ENCODE data around the gene ERMARD. TPM values are rescaled to one million over a fixed set of nuclear protein-coding genes. Genes with fewer than 3 reads are reported as not detected.

Gene ERMARD
- total and polyA plus RNA-seq, 2 experiments from 2014 or later = 15.6 to 22.0 TPM

- Histone ChIP-seq H4K20me1 (ENCODE audit: insufficient read depth) (no peaks in the 10 kb centered on the region), H3K9me3 (ENCODE audit: low read depth) (no peaks in the 10 kb centered on the region), H2AFZ (no peak overlapping the region), H3K27ac (no peak overlapping the region), H3K4me1 (ENCODE audit: insufficient read depth) (no peaks in the 10 kb centered on the region), H3K9me2 (ENCODE audit: insufficient read depth) (no peaks in the 10 kb centered on the region), H3K36me3 (ENCODE audit: low read depth) (peaks cover 7% of the 10 kb centered on the region; the same call in 1 of the 2 replicates), H3K4me3 (no peak overlapping the region), H3F3A (ENCODE audit: insufficient read depth) (no peaks in the 10 kb centered on the region), H3K79me2 (ENCODE audit: insufficient read depth) (no peaks in the 10 kb centered on the region), H3K27me3 (replicated peaks; ENCODE audit: insufficient read depth) (no peaks in the 10 kb centered on the region), H3K4me2 (ENCODE audit: unreplicated experiment) (no peak overlapping the region), H3K9ac (no peak overlapping the region)
- WGBS, 2 experiments (ENCODE audit: low coverage in 1 of 2, low lambda C conversion rate in 2 of 2, missing lambda C conversion rate in 2 of 2) = 90 to 94% methylated on average over 12 of the region's 12 CpGs
- no peak for DNase-seq
- in situ Hi-C loops (cut with MboI) = no loop called here
- TF ChIP-seq EZH2phosphoT487 (IDR thresholded peaks at IDR 0.05; ENCODE audit: insufficient read depth, low read depth) = no peak
- no peak for TF ChIP-seq EZH2 (IDR thresholded peaks at IDR 0.05; ENCODE audit: insufficient read depth, poor library complexity, severe bottlenecking)
Observed at GRCh38 chr6:169784821-169785340, 33.5 kb downstream of the ERMARD start.

- H2AFZ ChIP-seq = no peak overlapping the region
- no peaks in the 10 kb centered on the region for H3K9me2 ChIP-seq (ENCODE audit: insufficient read depth)
- in situ Hi-C loops (cut with MboI) = no loop called here
- 88 to 91% methylated on average over 9 of the region's 9 CpGs for whole genome bisulfite sequencing, 2 experiments (ENCODE audit: low coverage in 1 of 2, low lambda C conversion rate in 2 of 2, missing lambda C conversion rate in 2 of 2)
- H3K79me2 ChIP-seq (ENCODE audit: insufficient read depth) = no peaks in the 10 kb centered on the region
- no peak overlapping the region for H3K9ac ChIP-seq
- no peaks in the 10 kb centered on the region for H4K20me1 ChIP-seq (ENCODE audit: insufficient read depth)
- H3K9me3 ChIP-seq (ENCODE audit: low read depth) = no peaks in the 10 kb centered on the region
- no peaks in the 10 kb centered on the region for H3K4me1 ChIP-seq (ENCODE audit: insufficient read depth)
- H3K4me2 ChIP-seq (ENCODE audit: unreplicated experiment) = no peak overlapping the region
- peaks cover 7% of the 10 kb centered on the region; the same call in 1 of the 2 replicates for H3K36me3 ChIP-seq (ENCODE audit: low read depth)
- no peaks in the 10 kb centered on the region for H3F3A ChIP-seq (ENCODE audit: insufficient read depth)
- no peak for TF ChIP-seq EZH2 (IDR thresholded peaks at IDR 0.05; ENCODE audit: insufficient read depth, poor library complexity, severe bottlenecking)
- no peak for TF ChIP-seq EZH2phosphoT487 (IDR thresholded peaks at IDR 0.05; ENCODE audit: insufficient read depth, low read depth)
- no peak for DNase-seq
- H3K27me3 ChIP-seq (replicated peaks; ENCODE audit: insufficient read depth) = no peaks in the 10 kb centered on the region
- no peak overlapping the region for H3K27ac ChIP-seq
- no peak overlapping the region for H3K4me3 ChIP-seq
Observed at GRCh38 chr6:169785566-169785965, 34.1 kb downstream of the ERMARD start.

DNA sequence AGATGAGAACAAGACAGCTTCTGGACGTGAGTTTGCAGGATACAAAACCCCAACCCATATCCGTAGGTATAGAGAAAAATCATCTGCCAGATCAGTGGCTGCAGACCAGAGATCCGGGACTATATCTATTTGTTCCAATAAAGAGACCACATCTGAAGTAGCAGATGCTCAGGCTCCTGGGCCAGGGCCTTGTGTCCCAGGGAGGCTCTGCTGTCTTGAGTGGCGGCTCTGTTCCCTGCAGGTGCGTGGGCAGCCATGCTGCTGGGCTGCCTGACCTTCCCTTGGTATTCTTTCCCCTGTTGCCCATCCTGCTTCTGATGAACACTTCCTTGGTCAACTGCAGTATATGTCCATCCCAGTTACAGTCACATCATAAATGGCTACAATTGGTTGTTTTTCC is 34.9 kb downstream of the ERMARD start:
- Histone ChIP-seq H3K9me2 (ENCODE audit: insufficient read depth) (no peaks in the 10 kb centered on the region), H2AFZ (no peak overlapping the region), H3F3A (ENCODE audit: insufficient read depth) (0 out of 2 replicates have a peak, but pooled peaks cover 6% of the 10 kb centered on the region), H4K20me1 (ENCODE audit: insufficient read depth) (no peaks in the 10 kb centered on the region), H3K4me1 (ENCODE audit: insufficient read depth) (no peaks in the 10 kb centered on the region; the same call in 1 of the 2 replicates), H3K27me3 (replicated peaks; ENCODE audit: insufficient read depth) (no peaks in the 10 kb centered on the region), H3K79me2 (ENCODE audit: insufficient read depth) (no peaks in the 10 kb centered on the region), H3K9me3 (ENCODE audit: low read depth) (no peaks in the 10 kb centered on the region), H3K36me3 (ENCODE audit: low read depth) (peaks cover 2% of the 10 kb centered on the region; the same call in 1 of the 2 replicates), H3K4me2 (ENCODE audit: unreplicated experiment) (no peak overlapping the region), H3K27ac (no peak overlapping the region), H3K4me3 (no peak overlapping the region), H3K9ac (no peak overlapping the region)
- TF ChIP-seq EZH2 (IDR thresholded peaks at IDR 0.05; ENCODE audit: insufficient read depth, poor library complexity, severe bottlenecking) = no peak
- no peak for TF ChIP-seq EZH2phosphoT487 (IDR thresholded peaks at IDR 0.05; ENCODE audit: insufficient read depth, low read depth)
- in situ Hi-C loops (cut with MboI) = no loop called here
- DNase-seq = no peak
- 81 to 83% methylated on average over 5 of the region's 5 CpGs for WGBS, 2 experiments (ENCODE audit: low coverage in 1 of 2, low lambda C conversion rate in 2 of 2, missing lambda C conversion rate in 2 of 2)

DNA sequence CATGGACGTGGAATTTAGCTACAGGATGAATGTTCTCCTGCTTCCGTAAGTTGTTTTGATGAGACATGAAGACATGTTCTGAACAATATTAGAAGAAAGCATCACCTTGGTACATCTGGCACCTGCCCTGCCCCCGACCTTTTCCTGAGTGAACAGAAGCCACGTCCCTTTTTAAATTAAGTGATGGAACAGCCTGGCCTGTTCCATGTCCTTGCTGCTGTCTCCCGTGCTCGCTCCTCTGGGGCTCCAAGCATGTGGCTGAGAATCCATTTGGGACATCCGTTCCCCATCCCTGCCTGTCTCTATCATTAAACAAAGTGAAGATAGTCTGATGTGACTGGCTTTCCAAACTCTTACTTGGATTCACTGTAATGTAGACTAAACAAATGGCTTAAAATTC is 36.4 kb downstream of the ERMARD start:
- no peaks in the 10 kb centered on the region for H3K9me3 ChIP-seq (ENCODE audit: low read depth)
- H3K9ac ChIP-seq = no peak overlapping the region
- H3K4me1 ChIP-seq (ENCODE audit: insufficient read depth) = no peaks in the 10 kb centered on the region; the same call in 1 of the 2 replicates
- in situ Hi-C loops (cut with MboI) = no loop called here
- no peaks in the 10 kb centered on the region for H3K27me3 ChIP-seq (replicated peaks; ENCODE audit: insufficient read depth)
- H3F3A ChIP-seq (ENCODE audit: insufficient read depth) = 0 out of 2 replicates have a peak, but pooled peaks cover 8% of the 10 kb centered on the region
- H3K4me3 ChIP-seq = no peak overlapping the region
- TF ChIP-seq EZH2 (IDR thresholded peaks at IDR 0.05; ENCODE audit: insufficient read depth, poor library complexity, severe bottlenecking) = no peak
- TF ChIP-seq EZH2phosphoT487 (IDR thresholded peaks at IDR 0.05; ENCODE audit: insufficient read depth, low read depth) = no peak
- H3K4me2 ChIP-seq (ENCODE audit: unreplicated experiment) = no peak overlapping the region
- no peaks in the 10 kb centered on the region for H3K36me3 ChIP-seq (ENCODE audit: low read depth)
- no peaks in the 10 kb centered on the region for H4K20me1 ChIP-seq (ENCODE audit: insufficient read depth)
- no peak overlapping the region for H2AFZ ChIP-seq
- H3K79me2 ChIP-seq (ENCODE audit: insufficient read depth) = no peaks in the 10 kb centered on the region
- WGBS, 2 experiments (ENCODE audit: low coverage in 1 of 2, low lambda C conversion rate in 2 of 2, missing lambda C conversion rate in 2 of 2) = 68 to 74% methylated on average over 7 of the region's 7 CpGs
- no peak overlapping the region for H3K27ac ChIP-seq
- no peak for DNase-seq
- H3K9me2 ChIP-seq (ENCODE audit: insufficient read depth) = no peaks in the 10 kb centered on the region
